ENCODE results near the gene SMIM13.
"Not testable (repeated sequence)": the region's sequence is repeated elsewhere in the genome, so short reads cannot be mapped to it uniquely, and the experiment has no call there.

The SMIM13 gene

DNA sequence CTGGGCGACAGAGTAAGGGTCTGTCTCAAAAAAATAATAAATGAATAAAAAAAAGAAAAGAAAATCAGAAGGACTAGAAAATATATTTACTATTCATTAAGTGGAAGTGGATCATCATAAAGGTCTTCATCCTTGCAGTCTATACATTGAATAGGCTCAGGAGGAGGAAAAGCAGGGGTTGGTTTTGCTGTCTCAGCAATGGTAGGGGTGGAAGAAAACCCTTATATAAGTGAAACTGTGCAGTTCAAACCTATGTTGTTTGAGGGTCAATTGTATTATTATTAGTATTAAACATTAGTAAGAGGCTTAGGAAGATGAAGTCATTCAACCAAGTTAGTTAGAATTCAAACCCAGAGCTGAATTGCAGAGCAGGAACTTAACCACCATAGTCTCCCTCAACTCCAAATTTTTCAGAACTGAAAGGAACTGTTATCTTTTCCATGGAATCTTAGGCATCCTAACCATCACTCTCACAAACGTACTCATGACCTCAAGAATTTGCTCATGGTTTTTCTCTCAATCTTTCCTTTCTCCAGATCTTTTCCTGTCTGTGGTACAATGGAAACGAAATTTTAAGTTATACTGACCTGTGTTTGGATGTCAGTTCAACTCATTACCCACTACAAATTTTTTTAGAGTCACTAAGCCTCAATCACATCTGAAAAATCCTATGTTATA is 7.7 kb upstream of the SMIM13 start:
- DNase-seq, result no peak

DNA sequence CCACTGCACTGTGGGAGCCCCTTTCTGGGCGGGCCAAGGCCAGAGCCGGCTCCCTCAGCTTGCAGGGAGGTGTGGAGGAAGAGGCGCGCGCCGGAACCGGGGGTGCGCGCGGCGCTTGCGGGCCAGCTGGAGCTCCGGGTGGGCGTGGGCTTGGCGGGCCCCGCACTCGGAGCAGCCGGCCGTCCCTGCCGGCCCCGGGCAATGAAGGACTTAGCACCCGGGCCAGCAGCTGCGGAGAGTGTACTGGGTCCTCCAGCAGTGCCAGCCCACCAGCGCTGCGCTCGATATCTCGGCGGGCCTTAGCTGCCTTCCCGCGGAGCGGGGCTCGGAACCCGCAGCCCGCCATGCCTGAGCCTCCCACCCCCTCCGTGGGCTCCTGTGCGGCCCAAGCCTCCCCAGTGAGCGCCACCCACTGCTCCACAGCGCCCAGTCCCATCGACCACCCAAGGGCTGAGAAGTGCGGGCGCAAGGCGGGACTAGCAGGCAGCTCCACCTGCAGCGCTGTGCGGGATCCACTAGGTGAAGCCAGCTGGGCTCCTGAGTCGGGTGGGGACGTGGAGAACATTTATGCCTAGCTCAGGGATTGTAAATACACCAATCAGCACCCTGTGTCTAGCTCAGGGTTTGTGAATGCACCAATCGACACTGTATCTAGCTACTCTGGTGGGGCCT is 6.4 kb upstream of the SMIM13 start:
- DNase-seq, result not testable (repeated sequence)

DNA sequence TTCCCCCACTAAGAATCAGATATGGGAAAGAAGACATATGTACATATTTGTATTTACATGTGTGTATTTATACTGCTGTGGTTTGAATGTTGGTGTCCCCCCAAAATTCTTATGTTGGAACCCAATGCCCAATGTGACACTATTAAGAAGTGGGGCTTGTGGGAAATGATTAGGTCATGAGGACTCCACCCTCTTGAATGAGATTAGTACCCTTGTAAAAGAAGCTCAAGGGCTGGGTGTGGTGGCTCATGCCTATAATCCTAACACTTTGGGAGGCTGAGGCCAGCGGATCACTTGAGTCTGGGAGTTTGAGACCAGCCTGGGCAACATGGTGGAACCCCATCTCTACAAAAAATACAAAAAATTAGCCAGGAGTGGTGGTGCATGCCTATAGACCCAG is 3.9 kb upstream of the SMIM13 start:
- DNase-seq, result no peak

DNA sequence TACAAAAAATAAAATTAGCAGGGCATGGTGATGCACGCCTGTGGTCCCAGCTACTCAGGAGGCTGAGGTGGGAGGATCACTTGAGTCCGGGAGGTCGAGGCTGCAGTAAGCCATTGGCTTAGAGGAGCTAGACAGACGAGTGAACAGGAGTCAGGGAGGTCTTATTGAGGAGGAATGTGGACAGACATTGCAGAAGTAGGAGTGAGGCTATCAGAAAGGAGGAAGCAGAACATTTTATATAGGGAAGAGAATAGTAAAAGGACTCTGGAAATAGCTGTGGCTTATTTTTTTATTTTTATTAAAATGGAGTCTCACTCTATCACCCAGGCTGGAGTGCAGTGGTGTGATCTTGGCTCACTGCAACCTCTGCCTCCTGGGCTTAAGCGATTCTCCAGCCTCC is 2.5 kb upstream of the SMIM13 start:
- DNase-seq, result not testable (repeated sequence)

DNA sequence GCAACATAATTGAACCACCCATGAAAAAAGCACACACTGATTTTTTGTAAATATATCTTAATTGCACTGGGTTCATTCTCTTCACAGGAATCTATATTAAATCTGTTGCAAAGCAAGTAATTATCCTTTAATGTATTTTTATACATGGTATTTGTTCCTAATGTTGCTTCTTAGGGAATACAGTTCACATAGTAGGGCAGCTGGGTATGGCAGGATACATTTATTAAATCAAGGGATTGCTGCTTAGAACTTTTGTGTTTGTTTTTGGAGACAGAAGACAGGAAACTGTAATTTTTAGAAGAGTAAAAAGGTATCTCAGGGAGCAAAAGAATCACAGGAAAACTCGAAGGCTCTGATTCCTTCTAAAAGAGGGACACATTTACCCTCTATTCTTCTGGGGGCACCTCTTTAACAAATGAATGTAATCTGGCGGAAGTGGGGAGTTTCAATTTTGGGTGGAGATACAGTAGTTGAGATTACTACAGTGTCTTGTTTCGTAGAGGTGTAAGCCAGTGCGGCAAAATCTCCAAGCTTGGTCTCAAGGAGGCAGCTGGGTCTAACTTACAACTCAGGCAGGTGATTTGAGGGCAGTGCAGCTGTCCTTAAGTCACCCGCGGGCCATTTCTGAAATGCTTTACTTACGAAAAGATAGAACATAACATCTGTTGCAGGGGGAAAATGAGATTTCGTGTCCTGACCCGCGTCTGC is 812 bp upstream of the SMIM13 start:
- DNase-seq, result peak; percentile 62

DNA sequence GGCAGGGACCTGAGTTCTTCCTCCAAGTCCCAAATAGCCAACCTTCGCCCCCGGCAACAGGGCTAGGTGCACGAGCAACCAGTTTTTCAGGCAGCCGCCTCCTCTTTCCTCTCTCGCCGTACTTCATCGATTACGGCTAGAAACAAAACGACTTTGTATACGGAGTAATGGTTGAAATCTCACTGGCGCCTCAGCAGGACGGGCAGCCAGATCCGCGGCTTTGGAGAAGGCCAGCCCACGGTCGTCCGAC is 333 bp upstream of the SMIM13 start:
- DNase-seq, result no peak

DNA sequence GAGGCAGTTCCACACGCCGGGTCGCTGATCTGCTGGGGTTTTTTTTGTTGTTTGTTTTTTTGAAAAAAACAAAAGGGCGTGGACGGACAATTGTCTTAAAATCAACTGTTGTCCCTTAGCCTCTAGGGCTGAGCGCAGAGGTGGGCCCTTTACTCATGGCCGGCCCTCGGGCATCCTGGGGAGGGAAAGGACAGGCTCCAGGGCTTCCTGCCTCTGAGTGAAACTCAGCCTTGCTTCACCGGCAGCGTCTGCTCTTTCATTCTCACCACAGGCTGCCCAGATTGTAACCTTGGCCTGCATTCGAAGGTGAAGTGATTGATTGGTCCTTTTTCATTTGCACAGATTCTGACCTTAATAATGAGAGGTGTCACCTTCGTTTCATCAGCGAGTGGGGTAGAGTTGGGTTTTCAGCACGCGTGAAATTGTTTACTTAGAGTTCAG is 797 bp downstream of the SMIM13 start:
- no peak for DNase-seq

DNA sequence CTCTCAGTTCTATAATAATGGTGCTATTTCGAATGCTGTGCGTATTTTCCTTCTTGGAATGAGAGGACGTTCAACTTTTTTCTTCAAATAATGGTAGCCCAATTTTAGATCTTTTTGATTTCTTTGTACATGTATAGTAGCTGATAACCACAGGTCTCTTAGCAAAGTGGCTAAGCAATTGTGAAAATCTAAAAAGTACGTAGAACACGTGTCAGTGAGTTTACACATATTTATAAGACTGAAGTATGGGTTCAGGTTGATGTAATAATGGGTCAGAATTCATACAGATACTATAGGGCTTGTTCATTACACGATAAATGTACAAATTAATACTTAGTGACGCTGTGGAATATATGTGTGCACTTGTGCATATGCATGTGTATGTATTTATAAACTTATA is 1.3 kb downstream of the SMIM13 start:
- no peak for DNase-seq

DNA sequence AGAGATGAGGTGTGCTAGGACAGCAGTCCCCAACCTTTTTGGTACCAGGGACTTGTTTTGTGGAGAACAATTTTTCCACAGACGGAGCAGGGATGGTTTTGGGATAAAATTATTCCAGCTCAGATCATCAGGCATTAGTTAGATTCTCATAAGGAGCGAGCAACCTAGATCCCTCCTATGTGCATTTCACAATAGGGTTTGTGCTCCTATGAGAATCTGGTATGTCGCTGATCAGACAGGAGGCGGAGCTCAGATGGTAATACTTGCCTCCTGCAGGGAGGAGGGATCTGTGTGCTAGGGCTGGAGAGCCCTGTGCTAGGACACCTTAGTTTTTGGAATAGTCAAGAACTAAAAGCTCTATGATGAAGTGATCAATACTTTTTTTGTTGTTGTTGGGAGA is 2.5 kb downstream of the SMIM13 start:
- DNase-seq, result no peak

DNA sequence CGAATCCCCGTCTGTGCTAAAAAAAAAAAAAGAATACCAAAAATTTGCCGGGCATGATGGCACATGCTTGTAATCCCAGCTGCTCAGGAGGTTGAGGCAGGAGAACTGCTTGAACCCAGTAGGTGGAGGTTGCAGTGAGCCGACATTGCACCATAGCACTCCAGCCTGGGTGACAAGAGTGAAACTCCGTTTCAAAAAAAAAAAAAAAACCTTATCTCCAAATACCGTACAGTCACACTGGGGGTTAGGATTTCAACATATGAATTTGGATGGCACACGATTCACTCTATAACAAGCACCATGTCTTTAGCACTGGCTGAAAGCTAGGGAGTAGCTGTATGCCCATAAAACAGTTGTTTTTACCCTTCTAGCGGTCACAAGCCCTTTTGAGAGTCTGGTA is 3.8 kb downstream of the SMIM13 start:
- no peak for DNase-seq

DNA sequence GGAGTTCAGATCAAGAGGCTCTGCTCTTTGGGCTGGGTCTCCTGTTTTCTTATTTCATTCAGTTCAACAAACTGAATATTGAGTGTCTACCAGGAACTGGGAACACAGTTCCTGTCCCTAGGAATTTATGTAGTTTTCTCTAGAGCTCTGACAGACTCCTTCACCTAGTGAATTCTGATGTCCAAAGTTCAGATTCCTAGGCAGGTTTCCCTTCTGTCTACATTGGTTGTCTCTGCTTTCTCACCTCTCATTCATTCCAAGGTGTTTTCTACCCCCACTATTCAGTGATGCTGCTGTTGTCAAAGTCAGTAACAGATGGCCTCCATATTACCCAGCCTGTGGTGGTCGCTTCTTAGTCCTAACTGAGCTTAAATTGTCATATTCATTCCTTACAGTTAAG is 4.4 kb downstream of the SMIM13 start:
- DNase-seq, result no peak

DNA sequence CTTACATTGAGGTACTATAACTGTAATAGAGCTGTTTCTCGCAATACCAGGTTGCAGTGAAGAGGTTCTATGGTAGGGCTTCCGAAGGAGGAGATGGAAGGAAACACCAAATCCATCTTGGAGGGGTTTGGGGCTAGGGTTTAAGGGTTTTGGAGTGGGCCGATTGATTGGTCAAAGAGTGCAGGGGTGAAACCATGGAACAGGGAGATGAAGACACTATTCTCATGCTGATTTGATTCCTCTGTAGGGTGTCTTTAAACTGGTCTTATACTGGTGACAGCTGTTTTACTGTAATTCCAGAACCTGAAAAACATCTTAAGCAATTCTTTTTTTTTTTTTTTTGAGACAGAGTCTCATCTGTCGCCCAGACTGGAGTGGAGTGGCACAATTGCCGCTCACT is 7.8 kb downstream of the SMIM13 start:
- no peak for DNase-seq

DNA sequence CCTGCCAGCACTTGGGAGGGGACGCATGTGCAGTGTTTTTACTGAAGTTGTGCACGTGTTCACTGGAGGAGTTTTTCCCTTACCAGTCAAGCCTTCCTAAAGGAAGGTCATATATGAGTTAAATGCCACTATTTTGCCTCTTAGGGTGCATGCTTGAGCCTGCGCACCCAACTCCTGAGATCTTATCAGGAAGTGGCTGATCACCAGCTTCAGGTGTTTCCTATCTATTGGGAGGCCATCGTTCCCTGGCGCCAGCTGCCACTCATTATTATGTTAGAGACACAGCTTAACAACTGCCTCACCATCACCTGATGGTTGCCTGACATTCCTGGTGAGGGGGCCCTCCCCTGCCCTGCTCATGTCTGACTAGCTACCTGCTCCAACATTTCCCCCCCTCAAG is 9.4 kb downstream of the SMIM13 start:
- DNase-seq, result no peak

DNA sequence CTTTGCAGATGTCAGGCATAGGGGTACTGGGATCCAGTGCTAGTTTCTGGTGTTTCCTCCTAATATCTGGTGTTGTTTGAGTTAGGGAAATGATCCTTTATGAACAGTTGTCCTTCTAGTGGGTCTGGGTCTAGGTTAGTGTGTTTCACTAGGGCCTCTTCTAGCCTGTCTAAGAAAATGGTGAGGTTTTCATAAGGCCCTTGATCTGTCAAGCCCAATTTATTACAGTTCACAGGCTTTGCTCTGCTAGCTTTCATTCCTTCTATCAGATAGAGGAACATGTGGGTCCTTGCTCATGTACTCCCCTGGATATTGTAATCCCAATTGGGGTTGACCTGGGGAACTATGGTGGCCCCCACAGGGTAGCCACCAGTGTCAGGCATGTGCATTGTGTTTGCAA is 15.1 kb downstream of the SMIM13 start:
- no peak for DNase-seq

DNA sequence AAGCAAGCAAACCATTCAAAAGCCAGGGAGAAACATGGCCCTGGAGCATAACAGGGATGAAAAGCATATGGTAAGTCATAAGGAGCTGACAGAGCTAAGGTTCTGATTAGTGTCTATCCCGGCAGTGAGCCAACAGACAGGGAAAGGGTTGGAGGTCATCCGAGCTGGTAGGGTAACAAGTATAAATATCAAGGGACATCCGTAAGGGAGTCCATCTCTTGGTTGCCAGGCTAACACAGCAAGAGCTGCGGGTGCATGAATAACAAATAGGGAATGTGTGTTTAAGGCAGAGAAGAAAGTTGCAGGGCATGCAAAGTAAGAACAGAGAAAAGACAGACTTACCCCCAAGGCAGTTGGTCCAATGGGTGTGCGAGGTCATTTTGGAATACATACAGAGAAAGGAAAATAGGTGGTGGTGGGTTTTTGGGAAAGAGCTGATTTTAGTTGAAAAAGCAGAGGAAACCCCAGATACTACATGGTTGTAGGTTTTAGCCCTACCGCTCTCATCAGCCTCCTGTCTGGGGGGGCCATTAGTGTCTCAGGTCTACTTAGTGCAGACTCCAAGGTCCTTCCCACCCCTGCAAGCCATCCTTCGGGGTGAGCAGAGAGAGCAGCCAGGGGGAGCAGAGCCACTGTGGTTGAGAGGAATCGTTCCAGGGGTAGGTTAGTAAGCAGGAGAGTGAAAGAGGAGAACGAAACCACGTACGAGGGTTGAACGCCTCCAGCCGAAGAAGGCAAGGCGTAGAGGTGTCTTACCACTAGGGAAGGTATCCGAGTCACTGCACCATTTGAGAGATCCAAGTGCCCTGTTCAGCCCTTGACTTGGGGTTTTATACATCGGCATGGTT is 17.5 kb downstream of the SMIM13 start, which contains the start of gene ERVFRD-1:
TSS of gene ERVFRD-1 (minus strand) at position 805 of the 848 bp plus-strand sequence. CDS start 6,415 bp downstream, outside the sequence.
- no peak for DNase-seq

DNA sequence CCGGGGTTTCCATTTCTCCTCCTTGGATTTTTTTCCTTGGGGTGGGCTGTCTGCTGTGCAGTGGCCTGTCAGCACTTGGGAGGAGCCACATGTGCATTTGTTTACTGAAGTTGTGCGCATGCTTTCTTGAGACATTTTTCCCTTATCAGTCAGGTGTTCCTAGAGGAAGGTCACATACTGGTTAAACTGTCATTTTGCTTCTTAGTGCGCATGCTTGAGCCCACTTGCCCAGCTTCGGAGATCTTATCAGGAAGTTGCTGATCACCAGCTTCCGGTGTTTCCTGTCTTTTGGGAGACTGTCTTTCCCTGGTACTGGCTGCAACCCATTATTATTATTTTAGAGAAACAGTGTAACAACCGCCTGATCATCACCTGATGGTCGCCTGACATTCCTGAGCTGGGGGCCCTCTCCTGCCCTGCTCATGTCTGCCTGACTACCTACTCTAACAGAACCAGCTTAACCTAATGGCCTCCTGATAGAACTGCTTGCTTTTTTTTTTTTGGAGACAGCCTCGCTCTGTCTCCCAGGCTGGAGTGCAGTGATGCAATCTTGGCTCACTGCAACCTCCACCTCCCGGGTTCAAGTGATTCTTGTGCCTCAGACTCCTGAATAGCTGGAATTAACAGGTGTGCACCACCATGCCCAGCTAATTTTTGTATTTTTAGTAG is 18.3 kb downstream of the SMIM13 start:
- DNase-seq, result no peak

DNA sequence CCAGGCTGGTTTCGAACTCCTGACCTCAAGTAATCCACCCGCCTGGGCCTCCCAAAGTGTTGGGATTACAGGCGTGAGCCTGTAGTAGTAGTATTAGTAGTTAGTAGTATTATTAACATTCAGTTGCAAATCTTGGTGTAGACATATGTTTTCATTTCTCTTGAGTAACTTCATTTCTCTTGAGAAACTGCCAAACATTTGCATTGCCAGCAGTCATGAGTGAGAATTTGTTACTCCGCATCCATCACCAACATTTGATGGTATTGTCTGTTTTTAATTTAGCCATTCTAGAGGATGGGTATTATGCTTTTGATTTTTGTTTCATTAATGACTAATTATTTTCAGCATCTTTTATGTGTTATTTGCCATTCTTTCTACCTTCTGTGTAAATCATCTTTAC is 19.4 kb downstream of the SMIM13 start:
- no peak for DNase-seq

DNA sequence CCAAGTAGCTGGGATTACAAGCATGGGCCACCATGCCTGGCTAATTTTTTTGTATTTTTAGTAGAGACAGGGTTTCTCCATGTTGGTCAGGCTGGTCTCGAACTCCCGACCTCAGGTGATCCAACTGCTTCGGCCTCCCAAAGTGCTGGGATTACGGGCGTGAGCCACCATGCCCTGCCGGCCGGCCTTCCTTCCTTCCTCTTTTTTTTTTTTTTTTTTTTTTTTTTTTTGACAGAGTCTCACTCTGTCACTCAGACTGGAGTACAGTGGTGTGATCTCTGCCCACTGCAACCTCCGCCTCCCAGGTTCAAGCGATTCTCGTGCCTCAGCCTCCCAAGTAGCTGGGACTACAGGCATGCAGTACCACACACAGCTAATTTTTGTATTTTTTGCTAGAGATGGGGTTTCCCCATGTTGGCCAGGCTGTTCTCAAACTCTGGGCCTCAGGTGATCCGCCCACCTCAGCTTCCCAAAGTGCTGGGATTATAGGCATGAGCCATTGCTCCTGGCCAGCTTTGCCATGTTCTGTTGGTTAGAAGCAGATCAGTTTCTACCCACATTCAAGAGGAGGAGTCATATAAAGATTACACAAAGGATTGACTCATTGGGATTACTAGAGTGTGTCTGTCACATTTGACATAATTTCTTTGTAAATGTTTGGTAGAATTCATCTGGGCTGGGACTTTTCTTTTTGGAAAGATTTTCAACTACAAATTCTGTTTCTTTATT is 22.3 kb downstream of the SMIM13 start:
- not testable (repeated sequence) for DNase-seq

DNA sequence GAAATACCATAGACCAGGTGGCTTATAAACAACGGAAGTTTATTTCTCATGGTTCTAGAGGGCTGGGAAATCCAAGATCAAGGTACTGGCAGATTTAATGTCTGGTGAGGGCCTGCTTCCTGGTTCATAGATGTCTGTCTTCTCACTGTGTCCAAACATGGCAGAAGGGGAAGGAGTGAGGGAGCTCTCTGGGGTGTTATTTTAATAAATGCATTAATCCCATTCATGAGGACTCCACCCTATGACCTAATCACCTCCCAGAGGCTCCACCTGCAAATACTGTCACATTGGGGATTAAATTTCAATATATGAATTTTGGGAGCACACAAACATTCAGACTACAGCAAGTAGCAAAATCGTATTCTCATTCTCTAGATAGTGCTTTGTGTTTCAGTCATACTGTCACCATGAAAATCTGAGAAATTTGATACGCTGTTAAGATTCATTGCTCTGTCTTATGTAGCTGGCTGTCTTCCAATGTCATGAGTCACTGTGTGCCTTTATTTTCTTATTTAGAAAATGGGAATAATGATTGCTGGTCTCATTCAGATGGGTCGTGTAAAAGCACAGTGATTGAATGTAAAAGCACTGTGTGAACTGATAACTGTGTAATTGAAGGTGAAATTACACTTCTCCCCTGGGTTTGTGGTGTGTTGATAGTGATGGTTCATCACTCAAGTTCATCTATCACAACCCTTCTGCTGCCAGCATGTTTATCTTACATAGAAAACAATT is 26.8 kb downstream of the SMIM13 start:
- no peak for DNase-seq

DNA sequence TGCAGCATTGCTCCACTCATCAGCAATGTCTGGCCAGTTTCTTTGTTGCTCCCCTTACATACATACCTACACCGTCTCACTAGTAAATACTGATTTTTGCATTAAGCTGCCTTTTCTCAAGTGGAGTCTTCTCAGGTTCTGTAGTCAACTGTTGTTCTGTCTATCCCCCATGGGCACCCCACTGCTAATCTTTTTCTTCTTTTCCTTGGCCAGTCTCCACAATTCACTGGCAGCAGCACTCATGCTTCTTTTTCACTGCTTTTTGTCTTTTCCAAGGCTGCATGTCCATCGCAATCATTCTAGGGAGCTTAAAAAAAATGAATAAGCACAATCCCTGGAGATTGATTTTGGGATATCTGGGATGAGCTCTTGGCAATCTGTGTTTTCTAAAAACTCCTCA is 28.2 kb downstream of the SMIM13 start:
- DNase-seq, result no peak

DNA sequence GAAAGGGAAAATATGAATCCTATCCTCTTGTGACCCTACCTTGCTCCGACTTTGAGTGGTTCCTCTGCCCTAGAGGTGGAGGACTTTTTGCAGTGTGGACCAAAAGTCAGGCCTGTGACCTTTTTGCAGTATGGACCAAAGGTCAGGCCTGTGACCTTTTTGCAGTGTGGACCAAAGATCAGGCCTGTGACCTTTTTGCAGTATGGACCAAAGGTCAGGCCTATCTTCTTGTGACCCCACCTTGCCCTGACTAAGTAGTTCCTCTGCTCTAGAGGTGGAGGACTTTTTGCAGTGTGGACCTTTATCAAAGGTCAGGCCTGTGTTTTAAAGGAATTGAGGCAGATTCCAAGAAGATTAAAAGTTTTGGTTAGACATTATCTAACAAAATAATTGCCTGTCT is 28.7 kb downstream of the SMIM13 start:
- no peak for DNase-seq

Data from NCI-H524 treated with DMSO at 0.1 percent for 48 hours (cell line).